HCT116 (cell line): ENCODE measurements around the gene PHF21B. TPM values are rescaled to one million over a fixed set of nuclear protein-coding genes. Genes with fewer than 3 reads are reported as not detected.

Experiments
- ATAC-seq: fragments of 200-7000 bp; cut with Tn5 transposase; 2 replicates; pipeline ENCODE4 v1.9.1; 2020; ENCODE audit warnings: mild to moderate bottlenecking, moderate library complexity
- BruUV-seq: library from RNA; stranded (reverse); fragments of 400-500 nt; replicated peaks from 2 replicates; lab custom pipeline; 2021; lab: Mats Ljungman, UMichigan
- CTCF ChIA-PET: fragments of 300-600 bp; sonication (Branson Sonifier 250); formaldehyde crosslinking; loops from one replicate; lab custom pipeline; 2021; ENCODE audit warnings: antibody characterized with exemption; lab: Charles Lee
- POLR2A ChIA-PET: fragments of 300-600, 350-600 bp; sonication (Branson Sonifier 250); formaldehyde crosslinking; loops from one replicate; lab custom pipeline; 2021; ENCODE audit warnings: antibody characterized with exemption; lab: Charles Lee
- RAD21 ChIA-PET, 2 experiments: fragments of 300-600 bp; sonication (Branson Sonifier 250); formaldehyde crosslinking; loops; one replicate each; lab custom pipeline; 2023; ENCODE audit warnings: low total read pairs in 2 of 2; ENCODE audit not compliant: uncharacterized antibody in 2 of 2, unreplicated experiment in 2 of 2, low non-redundant PET in 1 of 2; lab: Charles Lee
- DNase-seq: peaks from one replicate; pipeline ENCODE4 v3.0.0-alpha.2; 2010; ENCODE audit warnings: low read depth, low spot score
- H2AFZ ChIP-seq: fragments of 200-600 bp; shearing (Covaris generic), sonication (generic); 2 replicates; pipeline ENCODE4 v1.6.1; 2017; ENCODE audit warnings: low read depth, mixed run types, mixed read lengths, antibody characterized with exemption, low read length; ENCODE audit not compliant: poor library complexity, severe bottlenecking
- H3K27ac ChIP-seq: 2 replicates; pipeline ENCODE4 v1.5.1; 2012; ENCODE audit warnings: low read depth, low read length
- H3K27me3 ChIP-seq: fragments of 200-600 bp; sonication (generic); 2 replicates; pipeline ENCODE4 v1.6.1; 2016; ENCODE audit warnings: mixed run types, low read length, mixed read lengths; ENCODE audit not compliant: insufficient read depth
- H3K36me3 ChIP-seq, 2 experiments: fragments of 200-500 bp in 1 of 2; fragments of 200-600 bp in 1 of 2; sonication (Bioruptor generic) in 1 of 2; sonication (generic) in 1 of 2; 2 replicates each; pipeline versions ENCODE4 v1.5.1 to v1.6.1; 2014 to 2016; ENCODE audit warnings: low read length in 2 of 2, inconsistent platforms in 1 of 2, mixed read lengths in 1 of 2, mixed run types in 1 of 2; ENCODE audit not compliant: insufficient read depth in 2 of 2, control insufficient read depth in 1 of 2
- H3K4me1 ChIP-seq, 2 experiments: fragments of 200-600 bp in 1 of 2; sonication (generic) in 1 of 2; 2 replicates each; pipeline versions ENCODE4 v1.5.1 to v1.6.1; 2012 to 2017; ENCODE audit warnings: low read length in 2 of 2, inconsistent platforms in 1 of 2, mild to moderate bottlenecking in 1 of 2, mixed read lengths in 1 of 2, mixed run types in 1 of 2, moderate library complexity in 1 of 2; ENCODE audit not compliant: insufficient read depth in 2 of 2, control insufficient read depth in 1 of 2
- H3K4me2 ChIP-seq: fragments of 200-600 bp; sonication (generic); 2 replicates; pipeline ENCODE4 v1.6.1; 2017; ENCODE audit warnings: mixed run types, low read length, mixed read lengths
- H3K4me3 ChIP-seq, 2 experiments: fragments of 200-600 bp in 1 of 2; sonication (generic) in 1 of 2; replicated peaks in 1 of 2; 2 replicates each; pipeline ENCODE4 v1.5.1; 2011 to 2016; ENCODE audit warnings: low read length in 2 of 2, control low read depth in 1 of 2, low read depth in 1 of 2, mild to moderate bottlenecking in 1 of 2, mixed read lengths in 1 of 2, mixed run types in 1 of 2
- H3K79me2 ChIP-seq: fragments of 200-600 bp; sonication (generic); 2 replicates; pipeline ENCODE4 v1.6.1; 2017; ENCODE audit warnings: mild to moderate bottlenecking, mixed run types, low read length, moderate library complexity, mixed read lengths; ENCODE audit not compliant: insufficient read depth
- H3K9ac ChIP-seq: fragments of 200-600 bp; sonication (generic); 2 replicates; pipeline ENCODE4 v1.6.1; 2016; ENCODE audit warnings: low read length, mixed read lengths
- H3K9me2 ChIP-seq: fragments of 200-600 bp; sonication (generic), shearing (Covaris generic); 2 replicates; pipeline ENCODE4 v1.6.1; 2017; ENCODE audit warnings: mixed run types, mild to moderate bottlenecking, moderate library complexity; ENCODE audit not compliant: insufficient read depth
- H3K9me3 ChIP-seq, 2 experiments: fragments of 200-500 bp in 1 of 2; fragments of 200-600 bp in 1 of 2; sonication (Bioruptor generic) in 1 of 2; sonication (generic) in 1 of 2; 2 replicates each; pipeline ENCODE4 v1.6.1; 2014 to 2017; ENCODE audit warnings: low read length in 2 of 2, mixed read lengths in 2 of 2, inconsistent platforms in 1 of 2, low read depth in 1 of 2, mild to moderate bottlenecking in 1 of 2, mixed run types in 1 of 2, moderate library complexity in 1 of 2; ENCODE audit not compliant: control insufficient read depth in 1 of 2, insufficient read depth in 1 of 2
- H4K20me1 ChIP-seq: fragments of 200-600 bp; sonication (generic), shearing (Covaris generic); 2 replicates; pipeline ENCODE4 v1.6.1; 2017; ENCODE audit warnings: mixed run types, mild to moderate bottlenecking, moderate library complexity; ENCODE audit not compliant: insufficient read depth
- JUND ChIP-seq: IDR thresholded peaks from 2 replicates; pipeline ENCODE4 v1.6.1; 2012
- SP1 ChIP-seq: IDR thresholded peaks from 2 replicates; pipeline ENCODE4 v1.6.1; 2012; ENCODE audit warnings: low read depth
- SRF ChIP-seq: IDR thresholded peaks from 2 replicates; pipeline ENCODE4 v1.6.1; 2012; ENCODE audit warnings: low read depth
- TCF7L2 ChIP-seq: IDR thresholded peaks from 2 replicates; pipeline ENCODE4 v1.7.0; 2011; ENCODE audit warnings: borderline replicate concordance, inconsistent platforms; ENCODE audit not compliant: insufficient read depth, insufficient read length; ENCODE audit errors: extremely low read depth
- intact Hi-C: fragments of 100-400 bp; cut with micrococcal nuclease; formaldehyde crosslinking; loops from 2 replicates; pipeline ENCODE4 v1.10.0; 2022
- total RNA-seq: library from RNA; stranded (reverse); gene quantifications from one replicate; pipeline ENCODE4 v1.2.1, GENCODE V29; 2021; ENCODE audit not compliant: unreplicated experiment
- TF ChIP-seq, protein P1 (sequence below): IDR thresholded peaks from 2 replicates; pipeline ENCODE4 v1.6.1; 2012; ENCODE audit warnings: low read depth
- TF ChIP-seq, protein P2 (sequence below): IDR thresholded peaks from 2 replicates; pipeline ENCODE4 v1.6.1; 2011; ENCODE audit warnings: mild to moderate bottlenecking, low read length, moderate library complexity; ENCODE audit not compliant: insufficient replicate concordance; ENCODE audit errors: extremely low read depth

Gene PHF21B
- total RNA-seq, 1 experiment from 2014 or later: not detected

DNA sequence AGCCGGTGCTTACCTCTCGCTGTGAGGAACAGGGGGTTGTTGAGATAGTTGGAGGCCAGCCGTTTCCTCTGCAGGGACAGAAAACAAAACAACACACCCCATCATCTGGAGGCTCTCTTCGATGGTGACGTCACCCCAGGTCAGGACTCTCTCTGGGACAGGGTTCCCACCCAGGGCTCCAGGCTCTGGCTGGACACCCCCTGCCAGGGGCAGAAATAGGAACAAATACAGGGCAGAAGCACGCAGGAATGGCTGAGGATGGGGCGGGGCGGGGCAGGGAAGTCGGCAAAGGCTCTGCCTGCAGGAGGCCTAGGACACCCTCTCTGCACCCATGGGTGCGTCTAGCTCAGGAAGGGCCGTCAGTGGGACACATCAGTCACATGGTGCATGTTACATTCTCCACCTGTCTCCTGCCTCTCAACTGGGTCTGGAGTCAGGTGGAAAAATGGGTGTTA, 118.5 kb downstream of the PHF21B start:
- BruUV-seq: no TSS peak
- Histone ChIP-seq H3K4me1 (no peaks in the 10 kb centered on the region), H3K9me2 (no peaks in the 10 kb centered on the region), H3K79me2 (no peaks in the 10 kb centered on the region), H3K4me2 (no peak overlapping the region), H2AFZ (no peak overlapping the region), H3K9me3 (no peaks in the 10 kb centered on the region), H4K20me1 (no peaks in the 10 kb centered on the region), H3K27ac (no peak overlapping the region), H3K9ac (no peak overlapping the region), H3K4me3 (no peak overlapping the region), H3K36me3 (no peaks in the 10 kb centered on the region), H3K27me3 (no peaks in the 10 kb centered on the region)
- CTCF ChIA-PET: no interaction called here
- ATAC-seq (no peak), DNase-seq (no peak)
- TF ChIP-seq, protein P1, sequence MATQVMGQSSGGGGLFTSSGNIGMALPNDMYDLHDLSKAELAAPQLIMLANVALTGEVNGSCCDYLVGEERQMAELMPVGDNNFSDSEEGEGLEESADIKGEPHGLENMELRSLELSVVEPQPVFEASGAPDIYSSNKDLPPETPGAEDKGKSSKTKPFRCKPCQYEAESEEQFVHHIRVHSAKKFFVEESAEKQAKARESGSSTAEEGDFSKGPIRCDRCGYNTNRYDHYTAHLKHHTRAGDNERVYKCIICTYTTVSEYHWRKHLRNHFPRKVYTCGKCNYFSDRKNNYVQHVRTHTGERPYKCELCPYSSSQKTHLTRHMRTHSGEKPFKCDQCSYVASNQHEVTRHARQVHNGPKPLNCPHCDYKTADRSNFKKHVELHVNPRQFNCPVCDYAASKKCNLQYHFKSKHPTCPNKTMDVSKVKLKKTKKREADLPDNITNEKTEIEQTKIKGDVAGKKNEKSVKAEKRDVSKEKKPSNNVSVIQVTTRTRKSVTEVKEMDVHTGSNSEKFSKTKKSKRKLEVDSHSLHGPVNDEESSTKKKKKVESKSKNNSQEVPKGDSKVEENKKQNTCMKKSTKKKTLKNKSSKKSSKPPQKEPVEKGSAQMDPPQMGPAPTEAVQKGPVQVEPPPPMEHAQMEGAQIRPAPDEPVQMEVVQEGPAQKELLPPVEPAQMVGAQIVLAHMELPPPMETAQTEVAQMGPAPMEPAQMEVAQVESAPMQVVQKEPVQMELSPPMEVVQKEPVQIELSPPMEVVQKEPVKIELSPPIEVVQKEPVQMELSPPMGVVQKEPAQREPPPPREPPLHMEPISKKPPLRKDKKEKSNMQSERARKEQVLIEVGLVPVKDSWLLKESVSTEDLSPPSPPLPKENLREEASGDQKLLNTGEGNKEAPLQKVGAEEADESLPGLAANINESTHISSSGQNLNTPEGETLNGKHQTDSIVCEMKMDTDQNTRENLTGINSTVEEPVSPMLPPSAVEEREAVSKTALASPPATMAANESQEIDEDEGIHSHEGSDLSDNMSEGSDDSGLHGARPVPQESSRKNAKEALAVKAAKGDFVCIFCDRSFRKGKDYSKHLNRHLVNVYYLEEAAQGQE: no peak
- TF ChIP-seq JUND: no peak
- no peak for TF ChIP-seq SP1
- TF ChIP-seq, protein P2, sequence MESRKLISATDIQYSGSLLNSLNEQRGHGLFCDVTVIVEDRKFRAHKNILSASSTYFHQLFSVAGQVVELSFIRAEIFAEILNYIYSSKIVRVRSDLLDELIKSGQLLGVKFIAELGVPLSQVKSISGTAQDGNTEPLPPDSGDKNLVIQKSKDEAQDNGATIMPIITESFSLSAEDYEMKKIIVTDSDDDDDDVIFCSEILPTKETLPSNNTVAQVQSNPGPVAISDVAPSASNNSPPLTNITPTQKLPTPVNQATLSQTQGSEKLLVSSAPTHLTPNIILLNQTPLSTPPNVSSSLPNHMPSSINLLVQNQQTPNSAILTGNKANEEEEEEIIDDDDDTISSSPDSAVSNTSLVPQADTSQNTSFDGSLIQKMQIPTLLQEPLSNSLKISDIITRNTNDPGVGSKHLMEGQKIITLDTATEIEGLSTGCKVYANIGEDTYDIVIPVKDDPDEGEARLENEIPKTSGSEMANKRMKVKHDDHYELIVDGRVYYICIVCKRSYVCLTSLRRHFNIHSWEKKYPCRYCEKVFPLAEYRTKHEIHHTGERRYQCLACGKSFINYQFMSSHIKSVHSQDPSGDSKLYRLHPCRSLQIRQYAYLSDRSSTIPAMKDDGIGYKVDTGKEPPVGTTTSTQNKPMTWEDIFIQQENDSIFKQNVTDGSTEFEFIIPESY: no peak
- no peak for TF ChIP-seq TCF7L2
- TF ChIP-seq SRF: no peak
- intact Hi-C loops: no loop called here
- RAD21 ChIA-PET: no interaction called here
- POLR2A ChIA-PET: no interaction called here
